Choroid plexus epithelial cell (primary cell): ENCODE measurements around the gene CENPU.

Source experiments
- DNase-seq: peaks from one replicate; pipeline ENCODE4 v3.0.0-alpha.2; 2010; ENCODE audit warnings: low read depth
- H3K4me3 ChIP-seq: 2 replicates; pipeline ENCODE4 v1.5.1; 2011; ENCODE audit warnings: low read depth, mild to moderate bottlenecking, control low read depth, low read length, moderate library complexity
- TF ChIP-seq, protein P1 (sequence below): conservative IDR thresholded peaks from 2 replicates; pipeline ENCODE4 v1.5.1; 2011; ENCODE audit warnings: low read depth, mild to moderate bottlenecking, control low read depth, inconsistent platforms, low read length, moderate library complexity

Gene CENPU

DNA sequence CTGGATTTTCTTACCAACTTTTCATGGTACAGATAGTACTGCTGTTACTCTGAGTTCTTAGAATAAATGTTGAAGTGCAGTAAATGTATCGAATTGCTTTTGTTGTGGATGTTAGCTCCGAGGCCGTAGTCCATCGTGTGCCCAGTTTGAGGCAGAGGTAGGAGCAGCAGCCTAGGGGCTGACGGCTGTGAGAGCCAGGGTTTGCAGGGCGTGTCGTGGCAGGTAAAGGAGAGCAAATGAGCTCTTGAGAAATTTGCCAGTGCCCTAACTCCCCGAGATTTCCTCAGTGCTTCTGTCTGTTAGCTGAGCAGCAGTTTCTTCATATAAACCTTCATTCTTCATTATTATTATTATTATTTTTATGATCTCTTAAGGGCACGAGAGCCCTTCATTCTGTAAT is 62.8 kb downstream of the CENPU start:
- no peak for DNase-seq
- TF ChIP-seq, protein P1, sequence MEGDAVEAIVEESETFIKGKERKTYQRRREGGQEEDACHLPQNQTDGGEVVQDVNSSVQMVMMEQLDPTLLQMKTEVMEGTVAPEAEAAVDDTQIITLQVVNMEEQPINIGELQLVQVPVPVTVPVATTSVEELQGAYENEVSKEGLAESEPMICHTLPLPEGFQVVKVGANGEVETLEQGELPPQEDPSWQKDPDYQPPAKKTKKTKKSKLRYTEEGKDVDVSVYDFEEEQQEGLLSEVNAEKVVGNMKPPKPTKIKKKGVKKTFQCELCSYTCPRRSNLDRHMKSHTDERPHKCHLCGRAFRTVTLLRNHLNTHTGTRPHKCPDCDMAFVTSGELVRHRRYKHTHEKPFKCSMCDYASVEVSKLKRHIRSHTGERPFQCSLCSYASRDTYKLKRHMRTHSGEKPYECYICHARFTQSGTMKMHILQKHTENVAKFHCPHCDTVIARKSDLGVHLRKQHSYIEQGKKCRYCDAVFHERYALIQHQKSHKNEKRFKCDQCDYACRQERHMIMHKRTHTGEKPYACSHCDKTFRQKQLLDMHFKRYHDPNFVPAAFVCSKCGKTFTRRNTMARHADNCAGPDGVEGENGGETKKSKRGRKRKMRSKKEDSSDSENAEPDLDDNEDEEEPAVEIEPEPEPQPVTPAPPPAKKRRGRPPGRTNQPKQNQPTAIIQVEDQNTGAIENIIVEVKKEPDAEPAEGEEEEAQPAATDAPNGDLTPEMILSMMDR: no peak
- no peak overlapping the region for H3K4me3 ChIP-seq

DNA sequence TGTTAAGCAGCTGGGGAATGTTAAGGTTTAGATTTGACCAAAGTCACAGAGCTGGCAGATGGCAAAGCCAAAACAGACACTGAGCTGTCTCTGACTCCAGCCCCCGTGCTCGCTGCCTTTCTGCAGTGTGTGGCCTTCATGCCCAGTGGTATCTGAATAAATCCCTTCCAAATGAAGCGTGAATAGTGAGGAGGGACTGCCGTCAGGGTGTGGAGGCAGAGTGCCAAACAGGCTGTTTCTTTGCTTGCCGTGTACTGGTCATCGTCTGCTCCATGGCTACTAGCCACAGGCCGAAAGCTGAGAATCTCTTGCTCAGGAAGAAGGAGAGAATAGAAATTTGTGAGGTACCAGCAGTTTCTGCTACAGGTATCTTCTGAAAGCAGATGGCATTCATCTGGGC is 64.6 kb downstream of the CENPU start:
- H3K4me3 ChIP-seq: no peak overlapping the region
- TF ChIP-seq, protein P1: no peak
- DNase-seq: no peak

DNA sequence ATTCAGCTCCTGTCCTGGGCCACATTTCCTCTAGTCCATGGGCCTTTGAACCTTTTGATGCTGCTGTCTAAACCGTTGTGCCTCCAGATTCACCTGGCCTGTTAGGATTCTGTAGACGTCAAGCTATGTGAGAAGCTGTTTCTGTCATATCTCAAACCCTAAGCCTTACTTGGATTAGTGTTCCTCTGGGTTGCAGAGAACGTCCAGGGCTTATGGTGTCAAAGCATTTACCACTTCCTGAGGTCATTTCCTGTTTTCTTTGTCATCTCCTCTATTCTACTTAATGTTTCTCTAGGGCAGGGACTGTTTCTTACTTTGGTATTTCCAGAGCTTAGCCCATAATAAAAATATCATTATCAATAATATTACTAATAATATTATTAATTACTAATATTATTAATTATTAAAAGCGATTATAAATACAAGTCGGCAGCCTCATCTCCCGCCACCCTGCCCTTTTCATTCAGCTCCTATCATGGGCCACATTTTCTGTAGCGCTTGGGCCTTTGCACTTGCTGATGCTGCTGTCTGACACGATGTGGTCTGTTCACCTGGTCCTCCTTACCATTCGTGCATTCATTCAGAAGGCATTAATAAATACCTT is 65.3 kb downstream of the CENPU start:
- no peak for DNase-seq
- TF ChIP-seq, protein P1: no peak
- no peak overlapping the region for H3K4me3 ChIP-seq

DNA sequence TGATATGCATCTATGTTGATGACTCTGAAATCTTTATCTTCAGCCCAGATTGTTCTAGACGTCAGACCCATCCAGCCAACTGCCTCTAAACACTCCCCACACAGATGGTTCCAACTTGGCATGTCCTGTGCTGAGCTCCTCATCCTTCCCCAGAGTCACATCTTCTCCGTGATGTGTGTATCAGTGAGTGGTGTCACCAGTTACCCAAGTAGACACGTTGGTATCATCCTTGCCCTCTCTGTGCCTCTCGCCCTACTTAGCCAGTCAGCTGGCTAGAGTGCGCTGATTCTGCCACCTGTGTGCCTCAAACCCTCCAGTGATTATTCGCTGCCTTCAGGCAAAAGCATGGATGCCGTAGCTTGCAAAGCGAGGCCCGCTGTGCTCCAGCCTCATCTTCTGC is 65.8 kb downstream of the CENPU start:
- no peak for DNase-seq
- TF ChIP-seq, protein P1: no peak
- H3K4me3 ChIP-seq: no peak overlapping the region

DNA sequence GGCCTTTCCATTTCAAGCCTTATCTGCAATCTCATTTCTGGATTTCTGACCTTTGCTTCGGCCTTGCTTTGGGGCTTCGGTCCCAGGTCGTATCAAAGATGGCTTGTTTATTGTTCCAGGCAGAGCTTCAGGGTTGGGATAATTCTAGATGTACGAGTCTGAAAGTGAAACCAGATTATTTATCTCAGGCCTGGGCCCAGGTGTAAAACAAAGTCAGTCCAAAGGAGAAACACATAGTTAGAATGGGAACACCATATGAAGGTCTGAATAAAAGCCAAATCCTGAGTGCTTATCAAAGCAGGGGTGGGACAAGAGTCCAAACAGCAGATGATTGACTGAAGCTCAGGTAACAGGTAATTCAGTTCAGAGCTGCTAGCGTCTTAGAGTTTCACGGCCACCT is 67.2 kb downstream of the CENPU start:
- H3K4me3 ChIP-seq: no peak overlapping the region
- TF ChIP-seq, protein P1: no peak
- DNase-seq: no peak

DNA sequence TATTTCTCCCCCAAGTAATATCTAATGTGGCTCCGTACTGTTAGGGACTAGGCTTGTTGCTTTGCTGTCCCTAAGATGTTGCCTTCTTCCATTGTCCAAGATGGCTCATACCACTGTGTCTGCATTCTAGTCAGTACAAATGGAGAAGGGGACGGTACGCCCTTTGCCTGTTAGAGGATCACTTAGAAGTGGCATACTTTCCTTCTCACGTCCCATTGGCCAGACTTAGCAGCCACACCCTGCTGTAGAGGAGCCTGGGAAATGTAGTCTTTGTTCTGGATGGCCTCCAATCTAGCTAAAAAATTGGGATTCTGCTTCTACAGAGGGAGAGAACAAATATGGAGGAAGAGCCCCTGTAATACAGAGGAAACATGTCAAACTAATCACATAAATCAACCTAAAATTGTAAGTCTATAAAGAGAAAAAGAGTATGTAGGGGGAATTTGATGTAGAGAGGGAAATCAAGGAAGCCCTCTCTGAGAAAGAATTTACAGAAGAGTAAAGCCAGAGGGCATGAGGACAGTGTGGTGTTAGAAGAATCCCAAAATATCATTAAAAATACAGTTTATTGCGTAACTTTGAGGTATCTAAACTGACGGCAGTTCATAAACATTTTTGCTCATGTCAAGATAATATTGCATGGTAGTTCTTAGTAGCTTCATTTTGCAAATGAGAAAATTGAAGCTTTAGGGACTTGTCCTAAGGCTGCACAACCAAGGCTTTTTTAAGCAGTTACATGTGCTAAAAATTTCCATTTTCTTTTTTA is 69.3 kb downstream of the CENPU start:
- DNase-seq: peak; percentile 56
- TF ChIP-seq, protein P1: no peak
- H3K4me3 ChIP-seq: no peak overlapping the region

DNA sequence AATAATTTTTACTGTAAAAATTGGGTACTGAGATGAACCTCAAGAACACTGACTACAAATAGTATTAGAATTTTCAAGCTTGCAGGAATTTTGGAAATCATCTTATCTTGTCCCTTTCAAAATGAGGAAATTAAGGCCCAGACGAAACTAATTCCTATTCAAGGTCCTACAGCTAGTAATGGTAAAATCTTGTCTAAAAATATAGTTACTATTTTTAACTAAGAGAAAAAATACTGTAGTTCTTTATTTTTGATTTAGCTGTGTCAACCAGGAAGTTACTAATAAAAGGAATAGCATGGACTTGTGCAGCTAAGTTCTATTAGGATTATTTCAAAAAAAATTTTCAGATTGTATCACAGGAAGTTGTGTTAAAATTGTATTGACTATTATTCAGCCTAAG is 71.7 kb downstream of the CENPU start:
- TF ChIP-seq, protein P1: no peak
- no peak for DNase-seq

More for the DNA sequence above, 71.7 kb downstream of the CENPU start:
- H3K4me3 ChIP-seq: no peak overlapping the region
